ENCODE results near the gene SUCLG2. TPM values are rescaled to one million over a fixed set of nuclear protein-coding genes. Genes with fewer than 3 reads are reported as not detected.

The SUCLG2 gene
- total and polyA plus RNA-seq, 10 of the 15 experiments (the other 5 are each of a cell fraction or from before 2014, with no cell fraction given) = 17.8 to 50.9 (median 37.2) TPM

DNA sequence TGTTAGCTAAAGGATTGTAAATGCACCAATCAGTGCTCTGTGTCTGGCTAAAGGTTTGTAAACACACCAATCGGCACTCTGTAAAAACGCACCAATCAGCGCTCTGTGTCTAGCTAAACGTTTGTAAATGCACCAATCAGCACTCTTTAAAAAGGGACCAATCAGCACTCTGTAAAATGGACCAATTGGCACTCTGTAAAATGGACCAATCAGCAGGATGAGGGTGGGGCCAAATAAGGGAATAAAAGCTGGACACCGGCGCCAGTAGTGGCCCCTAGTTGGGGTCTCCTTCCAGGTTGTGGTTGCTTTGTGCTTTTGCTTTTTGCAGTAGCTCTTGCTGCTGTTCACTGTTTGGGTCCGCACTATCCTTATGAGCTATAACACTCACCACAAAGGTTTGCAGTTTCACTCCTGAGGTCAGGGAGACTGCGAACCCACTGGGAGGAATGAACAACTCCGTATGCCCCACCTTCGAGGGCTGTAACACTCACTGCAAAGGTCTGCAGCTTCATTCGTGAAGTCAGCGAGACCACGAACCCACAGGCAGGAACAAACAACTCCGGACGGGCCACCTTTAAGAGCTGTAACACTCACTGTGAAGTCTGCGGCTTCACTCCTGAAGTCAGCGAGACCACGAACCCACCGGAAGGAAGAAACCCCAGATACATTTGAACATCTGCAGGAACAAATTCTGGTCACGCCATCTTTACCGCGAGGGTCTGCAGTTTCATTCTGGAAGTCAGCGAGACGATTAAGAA, 1.1 kb upstream of the SUCLG2 start (continued):
- TF ChIP-seq SKIL (IDR thresholded peaks at IDR 0.05; ENCODE audit: low read depth, poor library complexity, severe bottlenecking) (peak; percentile 59), CBX5 (IDR thresholded peaks at IDR 0.05; ENCODE audit: low read depth) (no peak)

- 2% methylated on average over 11 of the region's 11 CpGs for WGBS (ENCODE audit: insufficient coverage, insufficient replicate concordance, low lambda C conversion rate, missing lambda C conversion rate)
- Histone ChIP-seq H3K36me3 (ENCODE audit: control insufficient read depth in 2 of 2, insufficient read depth in 2 of 2, low read length in 1 of 2) (no peaks in the 10 kb centered on the region), H3K4me3 (peak overlapping the region; percentile 94), H4K20me1 (ENCODE audit: control insufficient read depth, insufficient read depth) (no peaks in the 10 kb centered on the region), H2AFZ (ENCODE audit: control insufficient read depth, low read depth, low read length) (peak overlapping the region; percentile 75), H3K4me2 (ENCODE audit: control insufficient read depth, insufficient read depth) (peak overlapping the region; percentile 87), H3K4me1 (ENCODE audit: control insufficient read depth, insufficient read depth, low read length) (peaks cover 37% of the 10 kb centered on the region), H3K27ac (ENCODE audit: control insufficient read depth, insufficient read depth) (peak overlapping the region; percentile 94), H3K79me2 (ENCODE audit: control insufficient read depth, insufficient read depth, low read length) (peaks cover 45% of the 10 kb centered on the region), H3K27me3 (replicated peaks in 1 of 2; ENCODE audit: control insufficient read depth in 2 of 2, insufficient read depth in 2 of 2, low read length in 1 of 2) (no peaks in the 10 kb centered on the region), H3K9ac (ENCODE audit: control insufficient read depth, insufficient read depth, low read length) (peak overlapping the region; percentile 92), H3K9me3 (replicated peaks; ENCODE audit: control insufficient read depth, insufficient read depth, low read length) (no peaks in the 10 kb centered on the region; the same call in 1 of the 3 replicates)
- DNase-seq (ENCODE audit: low read depth, low spot score) (no peak), ATAC-seq (no peak), FAIRE-seq (no peak)
- in situ Hi-C loops (cut with MboI) (no loop called here), intact Hi-C loops (cut with micrococcal nuclease; ENCODE audit: unreplicated experiment) (loop anchor here (1.0 to 10.0 kb wide), 3 partner anchors 30 to 1430 kb away; partner anchors contain the start of genes ARL6IP5 and UBA3)
- ChIA-PET CTCF (interaction anchor here (0.6 to 1.6 kb wide), 6 partner anchors 10 to 1788 kb away, joined by 3 to 6 read pairs (median 3); no protein-coding TSS in a partner anchor), RAD21 (ENCODE audit: unreplicated experiment) (interaction anchor here (0.9 kb wide), 2 partner anchors 9 to 272 kb away, joined by 3 read pairs; no protein-coding TSS in a partner anchor), POLR2A (interaction anchor here (0.6 to 0.9 kb wide), 2 partner anchors 9 to 1421 kb away, joined by 3 read pairs; no protein-coding TSS in a partner anchor), SMC1A (ENCODE audit: uncharacterized antibody, unreplicated experiment) (interaction anchor here (0.8 to 3.0 kb wide), 9 partner anchors 9 to 1222 kb away, joined by 3 to 18 read pairs (median 7); no protein-coding TSS in a partner anchor)
- no TSS peak for BruUV-seq (replicated peaks)
- no peak for TF ChIP-seq TCF3 (IDR thresholded peaks at IDR 0.05; ENCODE audit: borderline replicate concordance, insufficient read depth, low read depth, low read length)
- no peak for TF ChIP-seq CREB1 (IDR thresholded peaks at IDR 0.05; ENCODE audit: low read depth)
- no peak for TF ChIP-seq E4F1 (IDR thresholded peaks at IDR 0.05; ENCODE audit: borderline replicate concordance, partially characterized antibody)
- no peak for TF ChIP-seq RBBP5 (conservative IDR thresholded peaks at IDR 0.05)
- 0 out of 2 replicates have a peak, but pooled peaks have one; percentile 2 for TF ChIP-seq DPF2 (IDR thresholded peaks at IDR 0.05)
- no peak for TF ChIP-seq BHLHE40 (IDR thresholded peaks at IDR 0.05; ENCODE audit: borderline replicate concordance in 1 of 2, low read depth in 2 of 2, low read length in 1 of 2)
- TF ChIP-seq NBN (IDR thresholded peaks at IDR 0.05) = peak; percentile 42; the same call in 1 of the 2 replicates
- peak; percentile 53; the same call in 1 of the 2 replicates for TF ChIP-seq ZBTB40 (IDR thresholded peaks at IDR 0.05; ENCODE audit: borderline replicate concordance)
- TF ChIP-seq RB1 (IDR thresholded peaks at IDR 0.05; ENCODE audit: borderline replicate concordance) = 0 out of 2 replicates have a peak, but pooled peaks have one; percentile 5
Measured at GRCh38 chr3:67654844-67655177, 399 bp upstream of the SUCLG2 start.
